A673 (cell line): Measurements from ENCODE around the gene FAM83F. TPM values are rescaled to one million over a fixed set of nuclear protein-coding genes. Genes with fewer than 3 reads are reported as not detected.

Experiments used
- BruUV-seq: library from RNA; stranded (reverse); fragments of 400-500 nt; replicated peaks from 2 replicates; lab custom pipeline; 2021; lab: Mats Ljungman, UMichigan
- CTCF ChIA-PET: fragments of 300-600 bp; sonication (Branson Sonifier 250); formaldehyde crosslinking; loops from one replicate; lab custom pipeline; 2022; ENCODE audit warnings: antibody characterized with exemption; lab: Charles Lee
- POLR2A ChIA-PET: fragments of 300-600 bp; sonication (Branson Sonifier 250); formaldehyde crosslinking; loops from one replicate; lab custom pipeline; 2022; ENCODE audit warnings: antibody characterized with exemption; ENCODE audit not compliant: low non-redundant PET; lab: Charles Lee
- DNase-seq: peaks from one replicate; pipeline ENCODE4 v3.0.0-alpha.2; 2015; ENCODE audit warnings: low spot score
- H3K27ac ChIP-seq: fragments of 200-600 bp; sonication (generic); 2 replicates; pipeline ENCODE4 v1.5.1; 2016; ENCODE audit warnings: mixed run types, low read depth, mild to moderate bottlenecking, mixed read lengths, antibody characterized with exemption, low read length; ENCODE audit not compliant: poor library complexity, severe bottlenecking
- H3K27me3 ChIP-seq: fragments of 200-600 bp; sonication (generic); replicated peaks from 2 replicates; pipeline ENCODE4 v1.6.1; 2017; ENCODE audit warnings: mixed run types, low read depth, mild to moderate bottlenecking, mixed read lengths, antibody characterized with exemption, low read length; ENCODE audit not compliant: insufficient read depth, poor library complexity
- H3K36me3 ChIP-seq: fragments of 200-600 bp; sonication (generic); 2 replicates; pipeline ENCODE4 v1.6.1; 2016; ENCODE audit warnings: mixed run types, mild to moderate bottlenecking, mixed read lengths, antibody characterized with exemption, low read length; ENCODE audit not compliant: insufficient read depth, poor library complexity, severe bottlenecking
- H3K4me1 ChIP-seq: fragments of 200-600 bp; sonication (generic); 2 replicates; pipeline ENCODE4 v1.6.1; 2017; ENCODE audit warnings: mixed run types, mild to moderate bottlenecking, mixed read lengths, antibody characterized with exemption, low read length; ENCODE audit not compliant: insufficient read depth, poor library complexity, severe bottlenecking
- H3K4me3 ChIP-seq: fragments of 200-600 bp; sonication (generic); 2 replicates; pipeline ENCODE4 v1.5.1; 2016; ENCODE audit warnings: low read depth, mixed run types, mild to moderate bottlenecking, mixed read lengths, low read length; ENCODE audit not compliant: poor library complexity, severe bottlenecking
- H3K9me3 ChIP-seq: fragments of 200-600 bp; sonication (generic); 2 replicates; pipeline ENCODE4 v1.6.1; 2016; ENCODE audit warnings: mixed run types, low read depth, mild to moderate bottlenecking, mixed read lengths, antibody characterized with exemption, low read length; ENCODE audit not compliant: poor library complexity, severe bottlenecking
- EZH2 ChIP-seq: fragments of 200-600 bp; sonication (generic); IDR thresholded peaks from 2 replicates; pipeline ENCODE4 v1.6.1; 2017; ENCODE audit warnings: borderline replicate concordance, low read depth, mild to moderate bottlenecking, mixed read lengths, antibody characterized with exemption, low read length; ENCODE audit not compliant: poor library complexity, severe bottlenecking
- intact Hi-C: fragments of 100-400 bp; cut with micrococcal nuclease; formaldehyde crosslinking; loops from one replicate; pipeline ENCODE4 v1.10.0; 2022; ENCODE audit not compliant: unreplicated experiment
- total RNA-seq: library from RNA; stranded (reverse); gene quantifications from 2 replicates; pipeline ENCODE4 v1.2.3, GENCODE V29; 2021
- TF ChIP-seq, protein P1 (sequence below): fragments of 300-800, 200-600 bp; sonication (generic); conservative IDR thresholded peaks from 2 replicates; pipeline ENCODE4 v1.5.1; 2017; ENCODE audit warnings: low read depth, mild to moderate bottlenecking, antibody characterized with exemption, low read length, moderate library complexity, mixed read lengths

Gene FAM83F
- total RNA-seq, 1 experiment from 2014 or later = not detected

DNA sequence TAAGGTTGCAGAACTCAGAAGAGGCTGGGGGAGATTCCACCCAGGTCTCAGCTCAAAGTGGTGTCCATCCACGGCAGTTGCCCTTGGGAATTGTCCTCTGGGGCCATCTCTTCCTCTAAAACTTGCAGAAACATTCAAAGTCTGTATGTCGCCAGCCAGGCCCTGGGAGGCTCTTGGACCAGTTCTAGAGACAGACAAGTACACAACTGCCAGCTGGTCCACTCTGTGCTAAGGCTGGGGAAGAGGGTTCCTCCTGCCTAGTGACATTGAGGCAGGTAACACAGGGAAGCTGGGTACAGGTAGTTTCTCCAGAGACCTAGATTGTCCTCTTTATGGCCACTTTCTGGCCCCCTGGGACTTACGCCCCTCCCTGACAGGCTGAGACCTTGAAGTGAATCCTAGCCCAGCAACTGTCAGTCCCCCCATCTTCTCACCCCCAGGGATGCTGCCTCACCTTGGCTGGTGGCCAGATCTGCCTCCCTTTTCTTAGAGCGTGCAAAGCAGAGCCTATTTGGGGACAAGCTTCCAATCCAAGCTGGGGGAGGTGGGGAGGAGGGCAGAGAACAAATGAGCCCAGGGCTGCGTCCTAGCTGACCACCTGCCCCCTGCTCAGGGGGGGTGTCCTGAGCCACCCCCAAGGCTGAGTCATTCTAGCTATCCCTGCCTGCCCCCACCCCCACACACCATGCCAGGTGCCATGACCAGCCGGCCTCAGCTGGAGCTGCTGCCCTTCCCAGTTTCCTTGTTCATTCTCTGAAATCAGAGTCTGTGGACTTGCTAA is 8.4 kb downstream of the FAM83F start:
- Histone ChIP-seq H3K27ac (no peak overlapping the region), H3K36me3 (no peaks in the 10 kb centered on the region), H3K4me1 (no peaks in the 10 kb centered on the region), H3K27me3 (peaks cover 19% of the 10 kb centered on the region), H3K4me3 (no peak overlapping the region), H3K9me3 (no peaks in the 10 kb centered on the region)
- no TSS peak for BruUV-seq
- no peak for TF ChIP-seq EZH2
- TF ChIP-seq, protein P1, sequence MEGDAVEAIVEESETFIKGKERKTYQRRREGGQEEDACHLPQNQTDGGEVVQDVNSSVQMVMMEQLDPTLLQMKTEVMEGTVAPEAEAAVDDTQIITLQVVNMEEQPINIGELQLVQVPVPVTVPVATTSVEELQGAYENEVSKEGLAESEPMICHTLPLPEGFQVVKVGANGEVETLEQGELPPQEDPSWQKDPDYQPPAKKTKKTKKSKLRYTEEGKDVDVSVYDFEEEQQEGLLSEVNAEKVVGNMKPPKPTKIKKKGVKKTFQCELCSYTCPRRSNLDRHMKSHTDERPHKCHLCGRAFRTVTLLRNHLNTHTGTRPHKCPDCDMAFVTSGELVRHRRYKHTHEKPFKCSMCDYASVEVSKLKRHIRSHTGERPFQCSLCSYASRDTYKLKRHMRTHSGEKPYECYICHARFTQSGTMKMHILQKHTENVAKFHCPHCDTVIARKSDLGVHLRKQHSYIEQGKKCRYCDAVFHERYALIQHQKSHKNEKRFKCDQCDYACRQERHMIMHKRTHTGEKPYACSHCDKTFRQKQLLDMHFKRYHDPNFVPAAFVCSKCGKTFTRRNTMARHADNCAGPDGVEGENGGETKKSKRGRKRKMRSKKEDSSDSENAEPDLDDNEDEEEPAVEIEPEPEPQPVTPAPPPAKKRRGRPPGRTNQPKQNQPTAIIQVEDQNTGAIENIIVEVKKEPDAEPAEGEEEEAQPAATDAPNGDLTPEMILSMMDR = no peak
- intact Hi-C loops = no loop called here
- POLR2A ChIA-PET = no interaction called here
- CTCF ChIA-PET = no interaction called here
- no peak for DNase-seq

DNA sequence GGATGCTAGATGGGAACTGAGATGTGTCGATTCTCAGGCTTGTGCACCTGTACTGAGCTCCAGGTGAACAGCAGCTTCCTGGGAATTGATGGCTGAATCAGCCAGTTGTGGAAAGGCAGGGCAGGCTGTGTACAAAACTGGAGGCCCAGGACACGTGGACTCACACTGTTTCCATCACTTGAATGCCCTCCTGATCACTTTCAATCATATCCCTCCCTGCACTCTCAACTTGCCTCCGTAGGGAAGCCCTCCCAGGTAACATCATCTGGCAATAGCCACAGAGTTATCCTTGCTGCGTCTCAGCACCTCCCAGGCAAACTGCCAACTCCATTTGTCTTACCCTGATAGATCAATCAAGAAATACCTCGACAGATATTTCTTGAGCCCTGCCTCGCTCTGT is 10.1 kb downstream of the FAM83F start:
- H3K4me1 ChIP-seq = no peaks in the 10 kb centered on the region
- ChIA-PET POLR2A (no interaction called here), CTCF (no interaction called here)
- no peak overlapping the region for H3K27ac ChIP-seq
- H3K36me3 ChIP-seq = no peaks in the 10 kb centered on the region
- H3K4me3 ChIP-seq = no peak overlapping the region
- DNase-seq = no peak
- H3K27me3 ChIP-seq = peaks cover 36% of the 10 kb centered on the region
- TF ChIP-seq EZH2 = no peak
- TF ChIP-seq, protein P1 = no peak
- no TSS peak for BruUV-seq
- no peaks in the 10 kb centered on the region for H3K9me3 ChIP-seq
- intact Hi-C loops = no loop called here

DNA sequence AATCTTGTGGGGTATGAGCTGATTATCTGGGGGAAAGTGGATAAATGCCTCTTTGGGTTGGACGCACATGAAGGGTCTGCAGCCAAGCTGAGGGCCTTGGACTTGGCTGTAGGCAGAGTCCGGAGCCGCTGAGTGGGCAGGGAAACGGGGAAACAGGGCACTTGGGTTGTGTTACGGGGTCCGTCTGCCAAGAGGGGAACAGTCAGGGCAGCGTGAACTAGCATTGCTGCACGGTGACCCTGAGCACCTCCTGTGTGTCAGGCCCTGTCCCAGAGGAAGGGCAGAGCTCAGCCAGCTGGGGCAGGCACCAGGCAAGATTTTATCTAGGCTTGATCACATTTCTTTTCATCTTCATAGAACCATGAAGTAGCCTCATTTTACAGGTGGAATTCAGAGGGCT is 11.9 kb downstream of the FAM83F start:
- CTCF ChIA-PET = no interaction called here
- TF ChIP-seq EZH2 = no peak
- Histone ChIP-seq H3K27me3 (peaks cover 49% of the 10 kb centered on the region), H3K27ac (no peak overlapping the region), H3K36me3 (no peaks in the 10 kb centered on the region), H3K9me3 (no peaks in the 10 kb centered on the region), H3K4me3 (no peak overlapping the region), H3K4me1 (no peaks in the 10 kb centered on the region)
- POLR2A ChIA-PET = no interaction called here
- BruUV-seq = no TSS peak
- intact Hi-C loops = no loop called here
- DNase-seq = no peak
